HL-60 (cell line): Measurements from ENCODE around the gene ZNF829.

Source experiments
- CTCF ChIP-seq: IDR thresholded peaks from one replicate; pipeline ENCODE4 v1.5.1; 2011; ENCODE audit warnings: low read length, control low read depth, inconsistent platforms; ENCODE audit not compliant: insufficient read depth
- GABPA ChIP-seq: IDR thresholded peaks from 2 replicates; pipeline ENCODE4 v1.6.1; 2012; ENCODE audit warnings: low read depth
- POLR2AphosphoS5 ChIP-seq: IDR thresholded peaks from 2 replicates; pipeline ENCODE4 v1.6.1; 2012; ENCODE audit warnings: low read depth

- TF ChIP-seq CTCF (no peak), POLR2AphosphoS5 (no peak), GABPA (no peak)
Measured at GRCh38 chr19:36939153-36939552, 23.1 kb upstream of the ZNF829 start.
